Hippocampal formation (tissue), 2 donors: ENCODE results near the gene NEK7.
A peak's percentile ranks its signal among the peaks of the same experiment; 100 is the strongest.
"Not testable (repeated sequence)": the region's sequence is repeated elsewhere in the genome, so short reads cannot be mapped to it uniquely, and the experiment has no call there.

ENCODE experiments used
- DNase-seq, 2 donors: peaks; one replicate each; lab custom pipeline; 2025; lab: John Stamatoyannopoulos, UW

The NEK7 gene

GRCh38 chr1:198156745-198157240 is at the start of gene NEK7:
Gene NEK7, plus strand, starts transcription at chr1:198156998. Its CDS starts 75,583 bp downstream, at chr1:198232581.
- peak; percentile 74 for DNase-seq

- DNase-seq: no peak
Observed at GRCh38 chr1:198107091-198107501, 49.7 kb upstream of the NEK7 start.

GRCh38 chr1:198108636-198109370 is 48.0 kb upstream of the NEK7 start:
- DNase-seq: no peak

- no peak for DNase-seq
Observed at GRCh38 chr1:198109371-198109715, 47.5 kb upstream of the NEK7 start.

- no peak for DNase-seq
Observed at GRCh38 chr1:198113342-198113750, 43.5 kb upstream of the NEK7 start.

- no peak for DNase-seq
Observed at GRCh38 chr1:198116069-198116468, 40.7 kb upstream of the NEK7 start.

- no peak for DNase-seq
Observed at GRCh38 chr1:198116469-198116868, 40.3 kb upstream of the NEK7 start.

GRCh38 chr1:198117267-198117666 is 39.5 kb upstream of the NEK7 start:
- no peak for DNase-seq

GRCh38 chr1:198118134-198118533 is 38.7 kb upstream of the NEK7 start:
- DNase-seq: no peak

- DNase-seq: no peak
Observed at GRCh38 chr1:198119906-198120305, 36.9 kb upstream of the NEK7 start.

GRCh38 chr1:198121056-198121826 is 35.6 kb upstream of the NEK7 start:
- no peak for DNase-seq

GRCh38 chr1:198122693-198123092 is 34.1 kb upstream of the NEK7 start:
- DNase-seq: no peak

GRCh38 chr1:198123133-198123532 is 33.7 kb upstream of the NEK7 start:
- no peak for DNase-seq

- no peak for DNase-seq
Observed at GRCh38 chr1:198124673-198125072, 32.1 kb upstream of the NEK7 start.

- no peak for DNase-seq
Observed at GRCh38 chr1:198125995-198126735, 30.6 kb upstream of the NEK7 start.

- no peak for DNase-seq
Observed at GRCh38 chr1:198128533-198128932, 28.3 kb upstream of the NEK7 start.

- DNase-seq: not testable (repeated sequence)
Observed at GRCh38 chr1:198130053-198130452, 26.7 kb upstream of the NEK7 start.

GRCh38 chr1:198132060-198132781 is 24.6 kb upstream of the NEK7 start:
- no peak for DNase-seq

- DNase-seq: no peak
Observed at GRCh38 chr1:198134252-198134651, 22.5 kb upstream of the NEK7 start.

GRCh38 chr1:198135366-198135765 is 21.4 kb upstream of the NEK7 start:
- no peak for DNase-seq

GRCh38 chr1:198141668-198142351 is 15.0 kb upstream of the NEK7 start:
- DNase-seq: no peak
